Nucleus accumbens (tissue), 56 donors: ENCODE measurements around the gene CXCR5.

ENCODE experiments used
- DNase-seq, 56 donors: peaks; one replicate each; lab custom pipeline; 2025; lab: John Stamatoyannopoulos, UW

Gene CXCR5

DNA sequence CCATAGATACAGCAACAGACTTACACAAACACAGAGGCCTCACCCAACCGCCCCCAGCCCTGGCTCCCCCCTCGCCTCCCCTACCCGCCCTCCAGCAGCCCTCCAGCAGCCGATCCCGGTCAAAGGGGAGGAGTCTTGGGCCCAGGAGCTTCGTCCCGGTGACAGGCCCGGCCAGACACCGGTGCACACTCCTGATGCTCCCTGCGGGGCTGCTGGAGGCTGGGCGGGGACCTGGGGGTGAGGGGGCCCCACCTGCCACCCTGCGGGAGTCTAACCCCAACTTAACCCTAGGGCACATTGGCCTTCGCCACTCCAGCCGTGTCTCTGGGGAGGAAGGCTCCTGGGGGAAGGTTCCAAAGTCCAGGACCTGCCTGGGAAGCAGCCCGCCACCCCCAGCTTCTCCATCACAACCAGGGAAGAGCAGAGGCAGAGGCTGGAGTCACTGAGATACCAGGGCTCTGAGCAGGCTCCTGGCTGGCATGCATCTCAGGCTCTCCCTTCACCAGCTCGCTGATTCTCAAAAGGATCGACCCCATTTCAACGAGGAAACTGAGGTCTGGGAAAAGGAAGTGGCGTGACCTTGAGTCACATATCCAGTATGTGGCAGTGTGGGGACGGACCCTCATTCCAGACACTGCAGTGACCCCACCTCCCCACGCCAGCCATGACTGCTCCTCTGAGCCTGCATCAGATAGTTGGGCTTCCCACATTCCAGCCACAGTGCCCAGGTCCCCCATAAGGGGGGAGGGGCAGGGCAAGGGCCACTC, 27.6 kb downstream of the CXCR5 start:
- DNase-seq, result peak in 3 of 56 donors; percentile 27 to 49 (median 45)

- DNase-seq, result peak in 43 of 56 donors; percentile 15 to 81 (median 54)
These were observed 28.4 kb downstream of the CXCR5 start for GRCh38 chr11:118911880-118912741.

DNA sequence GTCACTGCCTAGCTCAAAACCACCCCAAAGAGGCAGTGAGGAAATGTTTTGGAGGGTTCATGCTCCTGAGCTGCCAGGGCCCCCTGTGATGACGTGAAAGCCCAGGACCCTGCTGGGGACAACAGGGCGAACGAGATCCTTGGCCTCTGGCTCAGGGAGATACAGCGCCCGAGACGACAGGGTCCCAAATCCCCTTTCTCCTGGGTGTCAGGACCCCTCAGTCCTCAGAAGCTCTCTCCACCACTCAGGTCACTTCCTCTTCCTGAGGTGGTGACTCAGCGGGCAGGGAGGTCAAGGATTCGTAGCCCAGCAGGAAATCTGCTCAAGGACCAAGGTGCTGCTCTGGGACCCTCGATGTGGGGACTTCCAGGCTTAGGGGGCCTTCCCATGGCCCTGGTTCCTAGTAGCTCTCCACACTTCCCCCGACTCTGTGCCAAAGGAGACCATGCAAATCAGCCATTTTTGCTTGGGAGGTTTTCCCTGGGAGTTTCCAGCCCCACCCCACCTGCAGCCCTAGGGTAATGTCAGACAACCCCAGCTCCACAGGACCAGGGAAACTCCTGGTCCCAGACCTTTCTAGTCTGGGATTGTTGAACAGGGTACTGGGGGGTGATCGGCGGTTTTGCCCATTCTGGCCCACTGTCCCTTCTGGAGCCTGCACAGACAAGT, 29.2 kb downstream of the CXCR5 start:
- DNase-seq, result no peak

DNA sequence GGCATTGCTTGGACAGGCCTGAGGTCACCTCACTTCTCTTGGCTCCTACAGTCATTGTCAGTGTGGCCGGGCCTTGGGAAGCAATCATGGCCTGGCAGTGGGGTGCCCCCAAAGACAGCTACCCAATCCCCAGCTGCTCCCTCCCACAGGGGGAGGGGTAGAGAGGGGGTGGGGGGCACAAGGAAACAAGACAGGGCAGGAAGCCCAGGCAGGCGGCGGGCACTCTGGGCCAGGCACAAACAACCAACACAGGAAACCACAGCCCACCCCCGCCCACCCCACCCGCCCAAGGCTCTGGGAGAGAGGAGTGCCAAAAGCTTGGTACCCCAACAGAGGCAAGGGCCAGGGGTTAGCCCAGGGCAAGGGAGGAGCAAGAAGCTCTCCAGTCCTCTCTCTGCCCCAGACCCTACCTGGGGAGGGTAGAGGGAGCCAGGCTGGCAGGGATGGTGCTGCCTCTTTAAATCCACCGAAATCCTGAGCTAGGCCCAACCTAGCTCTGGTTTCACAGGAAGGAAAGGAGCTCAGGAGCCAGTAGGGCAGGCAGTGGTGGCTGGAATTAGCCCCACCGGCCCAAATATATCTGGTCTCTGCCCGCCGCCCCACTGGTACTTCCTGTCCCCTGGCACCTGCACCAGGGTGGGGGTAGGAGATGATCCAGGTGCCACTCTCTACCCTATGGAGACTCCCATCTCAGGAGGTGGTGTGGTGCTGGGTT, 29.9 kb downstream of the CXCR5 start:
- peak in 48 of 56 donors; percentile 23 to 85 (median 62) for DNase-seq

GRCh38 chr11:118914178-118914918, 30.7 kb downstream of the CXCR5 start:
- DNase-seq, result peak in 46 of 56 donors; percentile 30 to 82 (median 56)

DNA sequence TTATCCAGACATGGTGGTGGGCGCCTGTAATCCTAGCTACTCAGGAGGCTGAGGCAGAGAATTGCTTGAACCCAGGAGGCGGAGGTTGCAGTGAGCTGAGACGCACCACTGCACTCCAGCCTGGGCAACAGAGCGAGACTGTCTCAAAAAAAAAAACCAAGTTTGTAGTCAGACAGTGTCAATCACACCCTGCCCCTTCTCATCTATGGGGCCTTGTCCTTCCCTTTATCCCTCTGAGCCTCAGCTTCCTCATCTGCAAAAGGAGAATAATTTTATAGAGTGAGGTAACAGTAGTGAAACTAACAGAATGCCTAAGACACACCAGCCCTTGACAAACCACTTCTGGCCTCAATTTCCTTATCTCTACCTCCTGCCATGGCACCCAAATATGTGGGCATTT, 31.3 kb downstream of the CXCR5 start:
- DNase-seq, result no peak

DNA sequence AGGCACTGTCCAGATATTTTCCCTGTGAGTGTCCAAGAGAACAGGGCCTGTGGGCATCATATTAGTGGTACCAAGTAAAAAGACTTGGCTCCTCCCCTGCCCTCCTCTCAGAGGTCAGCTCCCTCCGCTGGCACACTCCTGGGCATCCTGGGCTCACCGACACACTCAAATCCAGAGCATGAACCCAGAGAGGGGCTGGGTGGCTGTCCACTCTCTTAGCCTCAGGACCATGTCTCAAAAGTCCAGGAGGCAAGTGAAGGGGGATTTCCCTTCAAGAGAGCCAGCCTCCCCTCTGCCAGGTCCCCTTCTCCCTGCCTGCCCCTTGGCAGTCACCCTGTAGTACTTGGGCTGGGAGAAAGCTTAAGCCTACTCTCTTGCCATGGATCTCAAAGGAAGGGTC, 31.7 kb downstream of the CXCR5 start:
- no peak for DNase-seq

- no peak for DNase-seq
These were observed 32.5 kb downstream of the CXCR5 start for GRCh38 chr11:118915941-118916841.

GRCh38 chr11:118916842-118917388, 33.2 kb downstream of the CXCR5 start:
- DNase-seq, result no peak

DNA sequence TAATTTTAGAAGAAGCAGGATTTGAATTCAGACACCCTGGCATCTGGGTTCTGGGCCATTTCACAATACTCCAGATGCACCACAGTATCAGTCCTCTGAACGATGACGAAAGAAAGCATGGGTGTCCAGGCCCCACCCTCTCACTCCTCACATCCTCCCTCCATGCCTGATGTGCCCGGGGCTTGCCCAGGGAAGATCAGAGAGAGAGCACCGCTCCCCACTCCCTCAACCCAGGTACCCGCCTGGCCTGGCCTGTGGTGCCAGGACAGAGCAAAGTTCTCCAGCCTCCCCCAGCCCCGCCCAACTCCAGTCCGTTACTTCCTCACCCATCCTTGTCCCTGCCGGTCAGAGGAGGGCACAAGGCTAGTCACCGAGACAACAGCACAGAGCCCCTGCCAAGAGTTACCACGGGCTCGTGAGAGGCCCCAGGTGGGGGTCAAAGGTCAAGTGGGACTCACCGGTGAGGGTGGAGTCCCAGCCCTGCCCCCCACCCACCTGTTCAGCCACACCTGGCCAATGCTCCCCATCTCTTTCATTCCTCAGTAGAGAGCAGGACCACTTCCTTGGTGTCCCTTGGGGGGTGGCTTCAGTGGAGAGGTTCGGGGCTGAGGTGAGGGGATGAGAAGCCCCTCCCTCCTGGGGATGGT, 33.9 kb downstream of the CXCR5 start:
- DNase-seq, result peak in 3 of 56 donors; percentile 18 to 32 (median 19)

DNA sequence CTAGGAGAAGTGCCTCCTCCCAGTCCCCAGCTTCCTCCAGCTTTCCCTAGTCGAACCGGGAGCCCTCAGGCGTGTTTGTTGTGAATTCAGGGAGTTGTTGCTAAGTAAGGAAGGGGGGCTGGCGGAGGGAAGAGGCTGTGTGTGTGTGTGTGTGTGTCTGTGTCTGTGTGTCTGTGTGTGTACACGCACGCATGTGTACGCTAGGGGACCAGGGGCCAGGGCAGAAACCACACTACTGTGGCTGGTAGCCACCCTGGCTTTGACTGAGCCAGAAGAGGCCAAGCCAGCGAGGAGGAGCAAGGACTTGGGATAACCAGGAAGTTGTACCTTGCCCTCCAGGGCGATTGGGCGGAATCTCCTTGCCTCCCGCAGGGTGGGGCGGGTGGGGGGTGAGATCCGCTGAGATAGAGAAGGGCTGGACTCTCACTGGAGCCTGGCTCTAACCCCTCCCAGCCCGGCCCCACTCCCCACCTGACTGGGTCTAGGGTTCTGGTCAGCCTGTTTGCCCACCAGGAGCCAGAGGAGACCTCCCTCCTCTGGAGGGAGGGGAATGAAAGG, 34.5 kb downstream of the CXCR5 start:
- peak in 3 of 56 donors; percentile 16 to 41 (median 39) for DNase-seq

DNA sequence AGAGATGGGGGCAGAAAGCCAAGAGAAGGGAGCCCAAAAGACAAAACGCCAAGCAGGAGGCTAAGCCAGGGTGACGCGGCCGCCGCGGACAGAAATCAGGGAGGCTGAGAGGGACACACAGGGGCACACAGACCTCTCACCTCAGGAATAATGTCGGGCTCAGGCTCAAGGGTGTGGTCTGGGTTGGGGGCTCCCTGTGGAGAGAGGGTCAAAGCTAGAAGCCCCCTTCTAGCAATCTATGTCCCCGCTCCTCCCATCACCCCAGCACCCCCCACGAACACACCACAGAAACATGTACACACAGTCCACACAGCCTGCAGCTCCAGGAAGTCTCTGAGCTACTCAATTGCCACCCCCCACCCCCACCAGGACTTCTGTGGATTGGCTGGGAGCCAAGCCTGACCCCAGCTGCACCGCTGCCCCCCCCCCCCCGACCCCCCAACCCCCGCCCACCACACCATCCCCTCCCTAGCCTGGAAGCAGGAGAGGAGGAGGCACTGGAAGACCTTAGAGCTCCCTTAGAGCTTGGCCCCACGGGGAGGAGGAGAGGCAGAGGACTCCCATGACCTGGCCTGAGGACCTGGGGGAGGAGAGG, 35.1 kb downstream of the CXCR5 start:
- DNase-seq, result no peak

DNA sequence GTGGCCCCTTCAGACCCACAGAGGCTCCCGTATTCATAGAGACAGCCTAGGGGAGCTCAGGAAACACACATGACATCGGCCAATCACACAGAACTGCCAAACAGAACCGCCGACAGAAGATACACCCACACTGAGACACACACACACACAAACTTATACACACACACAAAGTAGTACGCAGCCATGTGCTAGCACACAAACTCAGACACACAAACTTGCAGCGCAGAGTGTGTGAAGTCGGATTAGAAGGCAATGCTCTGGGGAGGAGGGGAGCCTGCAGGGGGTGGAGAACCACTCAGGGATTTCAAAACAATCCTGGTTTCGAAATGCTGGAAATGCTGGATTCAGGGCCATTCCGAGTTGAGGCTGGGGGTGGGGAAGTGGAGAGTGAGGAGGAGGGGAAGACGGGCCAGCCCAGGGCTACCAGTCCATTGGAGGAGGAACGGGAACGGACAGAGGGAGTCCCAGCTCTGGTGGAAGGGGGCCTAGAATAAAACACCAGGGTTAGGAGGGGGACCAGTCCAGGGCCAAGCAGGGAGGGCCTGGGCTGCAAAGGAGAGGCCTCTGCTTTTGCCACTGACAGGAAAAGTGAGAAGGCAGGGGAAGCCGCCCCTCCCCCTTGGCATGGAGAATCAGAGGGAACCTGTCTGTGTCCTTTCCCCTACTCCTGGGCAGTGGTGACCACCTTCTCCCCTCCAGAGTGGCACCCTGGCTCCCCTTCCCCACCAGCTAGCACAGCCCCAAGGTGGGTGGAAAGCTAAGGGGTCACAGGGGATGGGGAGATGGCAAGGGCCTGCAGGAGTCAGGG, 37.6 kb downstream of the CXCR5 start:
- DNase-seq, result peak in 4 of 56 donors; percentile 11 to 40 (median 33)

- DNase-seq, result peak in 30 of 56 donors; percentile 22 to 74 (median 48)
These were observed 38.4 kb downstream of the CXCR5 start for GRCh38 chr11:118921929-118922744.
